Fibroblast of lung (primary cell): Measurements from ENCODE around the gene C19orf44. TPM values are rescaled to one million over a fixed set of nuclear protein-coding genes. Genes with fewer than 3 reads are reported as not detected.

Experiments
- DNase-seq, 2 donors: peaks; one replicate each; pipeline versions ENCODE4 v3.0.0 to v3.0.0-alpha.2; 2010; ENCODE audit warnings: low read depth in 2 of 2
- H2AFZ ChIP-seq: 2 replicates; pipeline ENCODE4 v1.5.1; 2012; ENCODE audit warnings: low read length, control low read depth, inconsistent platforms
- H3K27ac ChIP-seq: 2 replicates; pipeline ENCODE4 v1.5.1; 2011; ENCODE audit warnings: low read length, control low read depth; ENCODE audit not compliant: insufficient read depth
- H3K27me3 ChIP-seq: 2 replicates; pipeline ENCODE4 v1.5.1; 2011; ENCODE audit warnings: mild to moderate bottlenecking, low read length; ENCODE audit not compliant: control insufficient read depth, insufficient read depth
- H3K36me3 ChIP-seq: 2 replicates; pipeline ENCODE4 v1.5.1; 2011; ENCODE audit warnings: low read length; ENCODE audit not compliant: control insufficient read depth, insufficient read depth
- H3K4me1 ChIP-seq: 2 replicates; pipeline ENCODE4 v1.5.1; 2011; ENCODE audit warnings: low read length; ENCODE audit not compliant: control insufficient read depth, insufficient read depth; ENCODE audit errors: extremely low read depth
- H3K4me2 ChIP-seq: 2 replicates; pipeline ENCODE4 v1.5.1; 2011; ENCODE audit warnings: low read length, control low read depth; ENCODE audit not compliant: insufficient read depth; ENCODE audit errors: extremely low read depth
- H3K4me3 ChIP-seq, 4 experiments: fragments of 200-600 bp in 1 of 4; sonication (generic) in 1 of 4; replicated peaks in 1 of 4; 2 replicates each; pipeline ENCODE4 v1.5.1; 2011 to 2016; ENCODE audit warnings: low read length in 4 of 4, low read depth in 3 of 4, mild to moderate bottlenecking in 3 of 4, control low read depth in 2 of 4, inconsistent platforms in 1 of 4, mixed read lengths in 1 of 4; ENCODE audit not compliant: insufficient read depth in 1 of 4; ENCODE audit errors: control extremely low read depth in 1 of 4
- H3K79me2 ChIP-seq: 2 replicates; pipeline ENCODE4 v1.5.1; 2012; ENCODE audit warnings: mild to moderate bottlenecking, low read length, inconsistent platforms; ENCODE audit not compliant: control insufficient read depth, insufficient read depth
- H3K9ac ChIP-seq: 2 replicates; pipeline ENCODE4 v1.5.1; 2011; ENCODE audit warnings: mild to moderate bottlenecking, low read length, control low read depth; ENCODE audit not compliant: insufficient read depth
- H3K9me3 ChIP-seq: 2 replicates; pipeline ENCODE4 v1.5.1; 2012; ENCODE audit warnings: low read depth, low read length; ENCODE audit not compliant: control insufficient read depth, insufficient read depth
- H4K20me1 ChIP-seq: 2 replicates; pipeline ENCODE4 v1.5.1; 2011; ENCODE audit warnings: low read length; ENCODE audit not compliant: control insufficient read depth, insufficient read depth; ENCODE audit errors: extremely low read depth
- EZH2 ChIP-seq: IDR thresholded peaks from 2 replicates; pipeline ENCODE4 v1.5.1; 2012; ENCODE audit warnings: low read length, control low read depth, mild to moderate bottlenecking; ENCODE audit errors: missing control alignments
- polyA plus RNA-seq, 2 donors: library from polyadenylated mRNA; depleted of rRNA in 1 of 2; stranded (reverse) in 1 of 2; unstranded in 1 of 2; fragments of >200 nt; gene quantifications; 2 replicates each; pipeline ENCODE4 v1.2.1, GENCODE V29; 2011 to 2012; ENCODE audit warnings: missing spikeins in 1 of 2
- total RNA-seq: library from RNA; depleted of rRNA; stranded (reverse); fragments of >200 nt; gene quantifications from 2 replicates; pipeline ENCODE4 v1.2.1, GENCODE V29; 2014
- TF ChIP-seq, protein P1 (sequence below), 2 donors: IDR thresholded peaks in 1 of 2; conservative IDR thresholded peaks in 1 of 2; 1 replicate in 1 of 2; 2 replicates in 1 of 2; pipeline ENCODE4 v1.5.1; 2011 to 2012; ENCODE audit warnings: low read length in 2 of 2, control low read depth in 1 of 2, inconsistent platforms in 1 of 2, low read depth in 1 of 2, mild to moderate bottlenecking in 1 of 2

The C19orf44 gene
- total and polyA plus RNA-seq, 2 donors (not counting 1 experiment from before 2014, with no cell fraction given), result 2.9 to 3.6 TPM

DNA sequence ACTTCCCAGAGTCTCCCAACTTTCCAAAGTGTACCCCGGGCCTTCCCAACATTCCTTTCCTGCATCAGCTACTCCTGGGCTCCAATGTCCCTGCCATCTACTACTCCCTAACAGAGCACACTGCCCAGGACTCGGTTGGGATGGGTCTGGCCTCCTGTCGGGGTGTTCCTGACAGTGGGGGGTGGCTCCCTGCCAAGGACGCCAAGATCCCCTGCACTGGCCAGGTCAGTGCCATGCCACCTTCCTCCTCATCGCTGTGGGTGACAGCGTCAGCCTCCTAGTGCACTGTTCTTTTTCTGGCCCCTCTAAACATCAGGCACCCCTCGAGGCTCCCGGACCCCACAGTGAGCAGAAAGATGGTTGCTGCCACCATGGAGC is 38.3 kb upstream of the C19orf44 start:
- H3K4me2 ChIP-seq, result peak overlapping the region; percentile 72
- H3K27me3 ChIP-seq, result no peaks in the 10 kb centered on the region
- no peaks in the 10 kb centered on the region for H3K36me3 ChIP-seq
- no peak overlapping the region for H3K4me3 ChIP-seq
- peak overlapping the region; percentile 41 for H3K27ac ChIP-seq
- TF ChIP-seq, protein P1, sequence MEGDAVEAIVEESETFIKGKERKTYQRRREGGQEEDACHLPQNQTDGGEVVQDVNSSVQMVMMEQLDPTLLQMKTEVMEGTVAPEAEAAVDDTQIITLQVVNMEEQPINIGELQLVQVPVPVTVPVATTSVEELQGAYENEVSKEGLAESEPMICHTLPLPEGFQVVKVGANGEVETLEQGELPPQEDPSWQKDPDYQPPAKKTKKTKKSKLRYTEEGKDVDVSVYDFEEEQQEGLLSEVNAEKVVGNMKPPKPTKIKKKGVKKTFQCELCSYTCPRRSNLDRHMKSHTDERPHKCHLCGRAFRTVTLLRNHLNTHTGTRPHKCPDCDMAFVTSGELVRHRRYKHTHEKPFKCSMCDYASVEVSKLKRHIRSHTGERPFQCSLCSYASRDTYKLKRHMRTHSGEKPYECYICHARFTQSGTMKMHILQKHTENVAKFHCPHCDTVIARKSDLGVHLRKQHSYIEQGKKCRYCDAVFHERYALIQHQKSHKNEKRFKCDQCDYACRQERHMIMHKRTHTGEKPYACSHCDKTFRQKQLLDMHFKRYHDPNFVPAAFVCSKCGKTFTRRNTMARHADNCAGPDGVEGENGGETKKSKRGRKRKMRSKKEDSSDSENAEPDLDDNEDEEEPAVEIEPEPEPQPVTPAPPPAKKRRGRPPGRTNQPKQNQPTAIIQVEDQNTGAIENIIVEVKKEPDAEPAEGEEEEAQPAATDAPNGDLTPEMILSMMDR (conservative IDR thresholded peaks at IDR 0.05 in 1 of 2, IDR thresholded peaks at IDR 0.05 in 1 of 2; ENCODE audit: low read depth in 1 of 2, low read length in 2 of 2), result no peak
- no peak for TF ChIP-seq EZH2
- peaks cover 70% of the 10 kb centered on the region for H3K79me2 ChIP-seq
- no peak for DNase-seq
- H4K20me1 ChIP-seq, result peaks cover 1% of the 10 kb centered on the region
- H3K9ac ChIP-seq, result no peak overlapping the region
- H2AFZ ChIP-seq, result no peak overlapping the region
- H3K4me1 ChIP-seq, result peaks cover 25% of the 10 kb centered on the region
- H3K9me3 ChIP-seq, result no peaks in the 10 kb centered on the region

DNA sequence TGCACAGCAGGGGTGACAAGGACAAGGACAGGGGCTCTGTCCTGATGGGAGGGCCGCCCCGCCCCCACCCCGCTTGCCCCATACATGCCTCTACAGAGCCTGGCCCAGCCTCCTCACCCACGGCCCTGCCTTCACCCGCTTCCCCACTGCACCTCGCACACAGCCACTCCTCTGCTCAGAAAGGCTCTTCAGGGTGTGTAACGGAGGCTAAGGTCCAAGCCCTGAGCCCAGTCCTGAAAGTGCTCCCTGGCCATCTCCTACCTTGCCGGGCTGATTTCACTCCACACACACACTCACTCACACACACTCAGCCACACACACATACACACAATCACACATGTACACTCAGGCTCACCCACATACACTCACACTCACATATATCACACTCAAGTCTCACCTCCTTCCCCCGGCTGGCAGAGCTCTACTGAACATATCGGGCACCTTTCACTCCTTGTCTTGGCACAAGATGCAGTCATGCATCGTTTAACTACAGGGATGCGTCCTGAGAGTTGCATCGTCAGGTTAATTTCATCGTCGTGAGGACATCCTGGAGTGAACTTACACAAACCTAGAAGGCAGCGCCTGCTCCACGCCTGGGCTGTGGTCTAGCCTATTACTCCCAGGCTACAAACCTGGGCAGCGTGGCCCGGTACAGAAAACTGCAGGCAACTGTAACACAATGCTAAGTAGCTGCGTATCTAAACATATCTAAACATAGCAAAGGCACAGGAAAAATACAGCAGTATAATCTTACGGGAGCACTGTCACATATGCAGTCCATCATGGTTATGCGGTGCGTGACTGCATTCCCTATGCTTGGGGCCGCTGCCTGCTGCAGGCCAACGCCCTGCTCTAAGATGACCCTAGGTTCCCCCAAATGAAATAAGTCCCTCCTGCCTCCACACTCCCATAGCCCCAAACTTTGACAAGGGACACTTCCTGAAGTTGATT is 37.5 kb upstream of the C19orf44 start:
- Histone ChIP-seq H3K9me3 (no peaks in the 10 kb centered on the region), H3K4me3 (no peak overlapping the region), H3K36me3 (no peaks in the 10 kb centered on the region), H4K20me1 (peaks cover 1% of the 10 kb centered on the region), H3K4me2 (no peak overlapping the region), H3K27ac (no peak overlapping the region), H3K27me3 (no peaks in the 10 kb centered on the region), H3K4me1 (peaks cover 28% of the 10 kb centered on the region), H3K79me2 (peaks cover 74% of the 10 kb centered on the region), H3K9ac (no peak overlapping the region), H2AFZ (no peak overlapping the region)
- no peak for DNase-seq
- TF ChIP-seq EZH2, result no peak
- TF ChIP-seq, protein P1 (conservative IDR thresholded peaks at IDR 0.05 in 1 of 2, IDR thresholded peaks at IDR 0.05 in 1 of 2; ENCODE audit: low read depth in 1 of 2, low read length in 2 of 2), result no peak

DNA sequence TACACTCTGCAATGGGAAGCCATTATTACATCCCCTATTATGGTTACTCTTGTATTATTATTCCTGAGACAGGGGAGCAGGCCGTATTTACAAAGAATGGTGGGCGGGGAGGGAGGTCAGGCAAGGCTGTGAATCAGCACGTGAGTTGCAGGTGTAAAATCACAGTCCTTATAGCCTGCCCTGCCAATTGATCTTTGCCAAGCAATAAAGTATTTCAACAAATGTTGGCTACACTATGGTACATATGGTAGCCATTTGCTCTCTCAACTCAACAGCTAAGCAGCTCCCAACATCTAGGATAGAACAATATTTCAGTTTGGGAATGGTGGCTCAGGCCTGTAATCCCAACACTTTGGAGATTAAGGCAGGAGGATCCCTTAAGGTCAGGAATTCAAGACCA is 36.5 kb upstream of the C19orf44 start:
- Histone ChIP-seq H3K79me2 (peaks cover 78% of the 10 kb centered on the region), H3K9ac (no peak overlapping the region), H4K20me1 (peaks cover 1% of the 10 kb centered on the region), H3K36me3 (no peaks in the 10 kb centered on the region), H3K27me3 (no peaks in the 10 kb centered on the region), H2AFZ (no peak overlapping the region), H3K9me3 (no peaks in the 10 kb centered on the region), H3K27ac (no peak overlapping the region), H3K4me2 (no peak overlapping the region), H3K4me3 (no peak overlapping the region), H3K4me1 (peaks cover 27% of the 10 kb centered on the region)
- TF ChIP-seq, protein P1 (conservative IDR thresholded peaks at IDR 0.05 in 1 of 2, IDR thresholded peaks at IDR 0.05 in 1 of 2; ENCODE audit: low read depth in 1 of 2, low read length in 2 of 2), result no peak
- no peak for TF ChIP-seq EZH2
- DNase-seq, result no peak
